Retinal pigment epithelial cell (primary cell): ENCODE data around the gene IDH3B.

Experiments used
- DNase-seq: peaks from one replicate; pipeline ENCODE4 v3.0.0-alpha.2; 2010; ENCODE audit warnings: low read depth
- H3K4me3 ChIP-seq: 2 replicates; pipeline ENCODE4 v1.5.1; 2011; ENCODE audit warnings: mild to moderate bottlenecking, low read length, control low read depth, moderate library complexity
- TF ChIP-seq, protein P1 (sequence below): conservative IDR thresholded peaks from 2 replicates; pipeline ENCODE4 v1.5.1; 2011; ENCODE audit warnings: low read depth, low read length, control low read depth, inconsistent platforms

IDH3B gene

DNA sequence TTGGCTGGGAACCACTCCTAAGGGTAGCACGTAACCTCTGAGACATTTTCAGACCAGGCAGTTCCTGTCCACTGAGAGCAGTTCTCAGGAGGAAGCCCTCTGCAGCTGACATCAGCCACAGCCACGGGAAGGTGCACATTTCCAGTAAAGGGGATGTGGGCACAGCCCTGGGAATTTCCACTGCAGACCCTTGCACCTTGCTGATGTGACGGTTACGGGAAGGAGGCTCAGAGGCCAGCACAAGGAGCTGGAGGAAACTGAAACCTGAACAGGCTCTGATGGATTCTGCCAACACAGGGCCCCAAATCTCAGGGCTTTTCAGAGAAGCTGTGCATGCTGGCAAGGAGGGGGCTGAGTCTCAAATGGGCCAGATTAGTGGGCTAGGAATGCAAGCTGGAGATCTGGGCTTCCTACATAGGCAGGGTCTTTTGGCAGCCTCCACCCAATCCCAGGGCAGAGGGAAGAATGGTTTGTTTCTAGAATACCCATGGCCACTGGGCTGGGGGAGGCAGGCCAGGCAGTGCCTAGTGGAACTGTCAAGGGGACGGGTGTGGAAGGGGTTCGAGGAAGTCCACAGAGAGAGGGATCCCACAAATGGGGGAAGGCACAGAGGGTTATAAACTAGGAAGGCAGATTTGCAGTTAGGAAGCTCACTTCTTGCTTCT, 42.8 kb upstream of the IDH3B start:
- TF ChIP-seq, protein P1, sequence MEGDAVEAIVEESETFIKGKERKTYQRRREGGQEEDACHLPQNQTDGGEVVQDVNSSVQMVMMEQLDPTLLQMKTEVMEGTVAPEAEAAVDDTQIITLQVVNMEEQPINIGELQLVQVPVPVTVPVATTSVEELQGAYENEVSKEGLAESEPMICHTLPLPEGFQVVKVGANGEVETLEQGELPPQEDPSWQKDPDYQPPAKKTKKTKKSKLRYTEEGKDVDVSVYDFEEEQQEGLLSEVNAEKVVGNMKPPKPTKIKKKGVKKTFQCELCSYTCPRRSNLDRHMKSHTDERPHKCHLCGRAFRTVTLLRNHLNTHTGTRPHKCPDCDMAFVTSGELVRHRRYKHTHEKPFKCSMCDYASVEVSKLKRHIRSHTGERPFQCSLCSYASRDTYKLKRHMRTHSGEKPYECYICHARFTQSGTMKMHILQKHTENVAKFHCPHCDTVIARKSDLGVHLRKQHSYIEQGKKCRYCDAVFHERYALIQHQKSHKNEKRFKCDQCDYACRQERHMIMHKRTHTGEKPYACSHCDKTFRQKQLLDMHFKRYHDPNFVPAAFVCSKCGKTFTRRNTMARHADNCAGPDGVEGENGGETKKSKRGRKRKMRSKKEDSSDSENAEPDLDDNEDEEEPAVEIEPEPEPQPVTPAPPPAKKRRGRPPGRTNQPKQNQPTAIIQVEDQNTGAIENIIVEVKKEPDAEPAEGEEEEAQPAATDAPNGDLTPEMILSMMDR = no peak
- H3K4me3 ChIP-seq = no peak overlapping the region
- no peak for DNase-seq

DNA sequence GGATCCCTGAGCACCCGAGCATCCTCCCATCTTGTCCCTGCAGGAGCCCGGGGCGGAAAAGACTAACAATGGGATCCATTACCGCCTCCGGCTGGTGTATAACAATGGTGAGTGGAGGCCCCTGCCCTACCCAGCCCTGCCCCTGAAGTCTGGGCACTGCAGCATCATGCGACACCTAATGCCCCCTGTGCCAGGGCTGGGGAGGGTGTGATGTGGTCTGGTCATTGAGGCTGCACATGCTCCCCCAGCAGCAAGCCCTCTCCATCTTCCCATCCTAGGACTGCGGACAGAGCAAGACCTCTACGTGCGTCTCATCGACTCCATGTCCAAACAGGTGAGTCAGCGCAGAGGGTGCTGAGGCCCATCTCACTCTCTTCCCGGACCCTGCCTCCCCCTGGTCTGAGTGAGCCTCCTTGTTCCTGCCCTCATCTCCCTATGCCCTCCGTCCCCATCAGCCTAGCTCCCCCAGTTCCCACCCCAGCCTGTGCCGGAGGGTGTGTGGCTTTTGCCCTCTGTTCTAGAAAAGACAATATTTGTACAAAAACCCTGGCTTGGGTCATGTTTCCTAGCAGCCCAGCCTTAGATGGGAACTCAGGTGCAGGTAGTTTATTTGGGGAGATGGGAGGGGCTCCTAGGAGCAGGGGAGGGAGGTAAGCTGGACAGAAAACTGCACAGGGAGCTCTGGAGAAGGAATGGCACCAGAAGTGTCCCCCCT, 42.1 kb upstream of the IDH3B start:
- no peak overlapping the region for H3K4me3 ChIP-seq
- DNase-seq = no peak
- TF ChIP-seq, protein P1 = no peak

GRCh38 chr20:2703716-2704475, 39.9 kb upstream of the IDH3B start:
- H3K4me3 ChIP-seq = no peak overlapping the region
- no peak for DNase-seq
- TF ChIP-seq, protein P1 = no peak

GRCh38 chr20:2701671-2702081, 37.7 kb upstream of the IDH3B start:
- DNase-seq = no peak
- TF ChIP-seq, protein P1 = no peak
- no peak overlapping the region for H3K4me3 ChIP-seq

DNA sequence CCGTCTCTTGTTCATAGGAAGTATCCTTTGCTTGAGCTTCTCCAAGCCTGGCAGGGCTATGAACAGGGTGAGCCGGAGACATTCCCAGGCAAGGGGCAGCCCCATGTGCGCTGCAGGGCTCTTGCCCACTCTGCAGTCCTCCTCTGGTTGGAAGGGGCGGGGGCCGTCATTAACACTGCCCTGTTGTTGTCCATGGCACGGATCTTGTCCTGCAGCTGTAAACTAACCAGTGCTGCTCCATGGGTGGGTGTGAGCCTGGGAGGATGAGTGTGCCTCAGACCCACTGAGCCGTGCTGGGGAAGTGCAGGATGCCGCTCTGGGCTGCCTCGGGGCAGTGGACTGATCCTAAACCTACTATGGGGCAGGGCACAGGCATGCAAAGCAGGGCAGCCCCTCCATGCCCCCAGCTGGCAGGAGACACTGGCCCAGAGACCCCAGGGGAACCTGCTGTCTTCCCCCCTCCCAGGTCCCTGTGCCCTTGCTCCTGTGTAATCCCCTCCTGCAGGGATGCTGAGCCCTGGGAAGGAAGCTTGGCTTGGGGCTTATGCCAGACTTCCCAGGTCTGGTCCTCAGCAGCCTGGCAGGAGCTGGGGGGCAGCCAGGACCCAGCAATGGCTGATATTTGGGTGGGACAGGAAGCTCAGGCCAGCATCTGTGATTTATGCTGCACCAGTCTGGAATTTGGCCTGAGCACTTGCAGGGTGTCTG, 37.1 kb upstream of the IDH3B start:
- DNase-seq = no peak
- TF ChIP-seq, protein P1 = no peak
- H3K4me3 ChIP-seq = no peak overlapping the region

DNA sequence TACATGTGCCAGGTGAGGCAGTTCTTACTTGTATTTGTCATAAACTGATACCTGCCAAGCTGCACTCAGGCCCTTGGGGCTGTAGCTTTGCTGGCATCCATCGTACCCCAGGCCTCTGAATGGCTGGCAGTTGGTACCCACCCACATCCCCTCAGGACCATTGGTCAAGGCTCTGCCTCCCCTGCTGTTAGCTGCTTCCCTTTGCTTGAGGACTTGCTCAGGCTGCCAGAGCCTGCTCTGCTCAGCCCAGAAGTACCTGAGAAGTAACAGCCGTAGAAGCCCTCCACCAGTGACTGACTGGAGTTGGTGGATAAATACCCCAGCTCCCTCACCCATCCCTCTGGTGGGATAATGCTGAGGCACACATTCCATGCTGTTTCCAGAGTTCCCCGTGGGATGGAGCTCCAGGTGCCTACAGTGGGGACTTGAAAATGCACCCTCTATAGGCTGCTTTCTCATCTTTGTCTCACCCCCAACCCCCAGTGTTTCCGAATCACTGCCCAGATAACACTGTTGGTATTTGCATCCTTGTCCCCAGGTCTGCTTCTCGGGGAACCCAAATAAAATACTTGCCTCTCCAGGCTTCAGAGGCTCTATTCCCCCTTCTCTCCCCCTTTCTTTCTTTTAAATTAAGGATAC, 35.9 kb upstream of the IDH3B start:
- DNase-seq = no peak
- TF ChIP-seq, protein P1 = no peak
- H3K4me3 ChIP-seq = no peak overlapping the region
